ENCODE data around the gene PEDS1. TPM values are rescaled to one million over a fixed set of nuclear protein-coding genes. Genes with fewer than 3 reads are reported as not detected.

The PEDS1 gene
- total and polyA plus RNA-seq, 2 of the 13 experiments (the other 11 are each of a cell fraction or from before 2014, with no cell fraction given) = 30.5 to 93.9 TPM

GRCh38 chr20:50188879-50189680 is 35.6 kb upstream of the PEDS1 start (continued):
- 0 out of 2 replicates have a peak, but pooled peaks have one; percentile 90 for TF ChIP-seq STAT6 (CRISPR knock-in tag; IDR thresholded peaks at IDR 0.05; ENCODE audit: borderline replicate concordance)
- TF ChIP-seq ZNF451 (CRISPR knock-in tag; IDR thresholded peaks at IDR 0.05) = peak; percentile 91; the same call in 1 of the 2 replicates
- no peak for TF ChIP-seq FOXP1 (IDR thresholded peaks at IDR 0.05)
- TF ChIP-seq FOXP1 (CRISPR knock-in tag; IDR thresholded peaks at IDR 0.05) = peak; percentile 81
- TF ChIP-seq, protein P1, sequence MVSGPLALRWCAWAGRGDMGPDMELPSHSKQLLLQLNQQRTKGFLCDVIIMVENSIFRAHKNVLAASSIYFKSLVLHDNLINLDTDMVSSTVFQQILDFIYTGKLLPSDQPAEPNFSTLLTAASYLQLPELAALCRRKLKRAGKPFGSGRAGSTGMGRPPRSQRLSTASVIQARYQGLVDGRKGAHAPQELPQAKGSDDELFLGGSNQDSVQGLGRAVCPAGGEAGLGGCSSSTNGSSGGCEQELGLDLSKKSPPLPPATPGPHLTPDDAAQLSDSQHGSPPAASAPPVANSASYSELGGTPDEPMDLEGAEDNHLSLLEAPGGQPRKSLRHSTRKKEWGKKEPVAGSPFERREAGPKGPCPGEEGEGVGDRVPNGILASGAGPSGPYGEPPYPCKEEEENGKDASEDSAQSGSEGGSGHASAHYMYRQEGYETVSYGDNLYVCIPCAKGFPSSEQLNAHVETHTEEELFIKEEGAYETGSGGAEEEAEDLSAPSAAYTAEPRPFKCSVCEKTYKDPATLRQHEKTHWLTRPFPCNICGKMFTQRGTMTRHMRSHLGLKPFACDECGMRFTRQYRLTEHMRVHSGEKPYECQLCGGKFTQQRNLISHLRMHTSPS (CRISPR knock-in tag; IDR thresholded peaks at IDR 0.05; ENCODE audit: low read depth) = peak; percentile 100
- TF ChIP-seq FIP1L1 (IDR thresholded peaks at IDR 0.05; ENCODE audit: borderline replicate concordance, insufficient read depth, low read depth, low read length) = peak; percentile 97
- TF ChIP-seq PBX3 (CRISPR knock-in tag; IDR thresholded peaks at IDR 0.05; ENCODE audit: borderline replicate concordance) = no peak
- TF ChIP-seq HDAC6 (IDR thresholded peaks at IDR 0.05; ENCODE audit: low read depth, low read length) = no peak
- TF ChIP-seq RBFOX2 (IDR thresholded peaks at IDR 0.05; ENCODE audit: low read depth, low read length) = peak; percentile 83
- TF ChIP-seq, protein P2, sequence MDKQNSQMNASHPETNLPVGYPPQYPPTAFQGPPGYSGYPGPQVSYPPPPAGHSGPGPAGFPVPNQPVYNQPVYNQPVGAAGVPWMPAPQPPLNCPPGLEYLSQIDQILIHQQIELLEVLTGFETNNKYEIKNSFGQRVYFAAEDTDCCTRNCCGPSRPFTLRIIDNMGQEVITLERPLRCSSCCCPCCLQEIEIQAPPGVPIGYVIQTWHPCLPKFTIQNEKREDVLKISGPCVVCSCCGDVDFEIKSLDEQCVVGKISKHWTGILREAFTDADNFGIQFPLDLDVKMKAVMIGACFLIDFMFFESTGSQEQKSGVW (CRISPR knock-in tag; IDR thresholded peaks at IDR 0.05; ENCODE audit: borderline replicate concordance) = no peak
- no peak for TF ChIP-seq IRF1 (CRISPR knock-in tag; IDR thresholded peaks at IDR 0.05; ENCODE audit: low read depth)
- TF ChIP-seq ZNF326 (CRISPR knock-in tag; IDR thresholded peaks at IDR 0.05; ENCODE audit: borderline replicate concordance) = no peak
- TF ChIP-seq ZC3H13 (CRISPR knock-in tag; IDR thresholded peaks at IDR 0.05) = peak; percentile 89; the same call in 1 of the 2 replicates
- TF ChIP-seq, protein P3, sequence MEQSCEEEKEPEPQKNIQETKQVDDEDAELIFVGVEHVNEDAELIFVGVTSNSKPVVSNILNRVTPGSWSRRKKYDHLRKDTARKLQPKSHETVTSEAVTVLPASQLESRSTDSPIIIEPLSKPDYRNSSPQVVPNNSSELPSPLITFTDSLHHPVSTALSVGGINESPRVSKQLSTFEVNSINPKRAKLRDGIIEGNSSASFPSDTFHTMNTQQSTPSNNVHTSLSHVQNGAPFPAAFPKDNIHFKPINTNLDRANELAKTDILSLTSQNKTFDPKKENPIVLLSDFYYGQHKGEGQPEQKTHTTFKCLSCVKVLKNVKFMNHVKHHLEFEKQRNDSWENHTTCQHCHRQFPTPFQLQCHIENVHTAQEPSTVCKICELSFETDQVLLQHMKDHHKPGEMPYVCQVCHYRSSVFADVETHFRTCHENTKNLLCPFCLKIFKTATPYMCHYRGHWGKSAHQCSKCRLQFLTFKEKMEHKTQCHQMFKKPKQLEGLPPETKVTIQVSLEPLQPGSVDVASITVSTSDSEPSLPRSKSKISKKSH (CRISPR knock-in tag; IDR thresholded peaks at IDR 0.05; ENCODE audit: borderline replicate concordance) = no peak
- peak; percentile 82; the same call in 1 of the 2 replicates for TF ChIP-seq KLF9 (CRISPR knock-in tag; IDR thresholded peaks at IDR 0.05; ENCODE audit: low read depth)
- TF ChIP-seq MYC (CRISPR knock-in tag; IDR thresholded peaks at IDR 0.05; ENCODE audit: borderline replicate concordance) = peak; percentile 82; the same call in 1 of the 2 replicates
- peak; percentile 96 for TF ChIP-seq PPARG (CRISPR knock-in tag; conservative IDR thresholded peaks at IDR 0.05)
- TF ChIP-seq SYNCRIP (IDR thresholded peaks at IDR 0.05; ENCODE audit: insufficient read depth, low read depth, low read length) = no peak
- peak; percentile 87; the same call in 1 of the 2 replicates for TF ChIP-seq NFKB2 (CRISPR knock-in tag; IDR thresholded peaks at IDR 0.05; ENCODE audit: borderline replicate concordance)

Data from HepG2 (cell line).